Activated naive CD8-positive, alpha-beta T cell treated with anti-CD3 and anti-CD28 coated beads, Interleukin-2, amount 50 U/mL, for 24 hours (primary cell): ENCODE results near the gene GRM2.
"Not testable (repeated sequence)": the region's sequence is repeated elsewhere in the genome, so short reads cannot be mapped to it uniquely, and the experiment has no call there.

ENCODE experiments used
- ATAC-seq: fragments of 150-1000 bp; cut with Tn5 transposase; one replicate; pipeline ENCODE4 v1.10.0; 2021
- DNase-seq: peaks from one replicate; pipeline ENCODE4 v3.0.0; 2021
- H3K27ac Mint-ChIP-seq: one replicate; pipeline ENCODE4 v1.8.0; 2021; ENCODE audit warnings: mild to moderate bottlenecking, mixed read lengths
- H3K27me3 Mint-ChIP-seq: one replicate; pipeline ENCODE4 v1.8.0; 2021; ENCODE audit warnings: mixed read lengths
- H3K36me3 Mint-ChIP-seq: one replicate; pipeline ENCODE4 v1.8.0; 2021; ENCODE audit warnings: low read depth, mixed read lengths
- H3K4me1 Mint-ChIP-seq: one replicate; pipeline ENCODE4 v1.8.0; 2021; ENCODE audit warnings: mixed read lengths
- H3K4me3 Mint-ChIP-seq: one replicate; pipeline ENCODE4 v1.8.0; 2021; ENCODE audit warnings: mild to moderate bottlenecking, moderate library complexity, mixed read lengths
- H3K9me3 Mint-ChIP-seq: one replicate; pipeline ENCODE4 v1.8.0; 2021; ENCODE audit warnings: mixed read lengths

The GRM2 gene

DNA sequence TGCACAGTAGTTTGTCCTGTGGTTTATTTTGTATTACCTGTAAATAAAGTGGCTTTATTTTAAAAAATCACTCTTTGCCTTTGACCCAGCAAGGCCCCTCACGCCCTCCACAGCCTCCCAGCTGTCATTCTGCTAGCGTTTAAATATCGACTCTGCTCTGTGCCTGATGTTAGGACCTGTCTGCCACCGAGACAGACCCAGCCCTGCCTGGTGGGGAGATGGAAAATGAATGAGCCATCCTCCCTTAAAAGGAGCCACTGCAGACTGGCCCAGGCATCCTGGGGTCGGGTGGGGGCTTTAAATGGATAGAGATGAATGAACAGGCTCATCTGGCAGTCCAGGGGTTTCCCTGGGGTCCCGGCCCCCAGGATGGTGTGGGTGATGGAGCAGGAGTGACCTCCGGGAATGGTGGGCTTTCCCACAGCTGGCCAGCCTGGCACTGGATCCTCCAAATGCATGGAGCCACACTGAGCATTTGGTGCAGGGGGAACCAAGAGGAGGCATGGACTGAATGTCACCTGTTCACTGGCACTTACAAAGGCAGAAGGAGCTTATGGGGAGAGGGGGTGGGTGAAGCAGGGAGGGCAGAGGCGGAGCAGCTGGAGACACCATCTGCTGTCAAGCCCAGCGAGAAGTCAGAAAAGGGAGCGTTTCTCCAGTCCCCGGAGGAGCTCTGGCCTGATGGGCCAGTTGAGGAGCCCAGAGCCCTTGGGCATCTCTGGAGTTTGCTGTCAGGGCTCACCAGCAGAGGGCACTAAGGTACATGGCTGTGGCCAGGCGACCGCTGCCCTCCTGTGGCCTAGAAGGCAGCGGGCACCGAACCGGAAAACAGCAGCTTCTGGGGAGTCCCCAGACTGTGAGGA lies 11.9 kb downstream of the GRM2 start:
- Mint-ChIP-seq H3K27ac (no peak overlapping the region), H3K36me3 (no peaks in the 10 kb centered on the region), H3K4me3 (no peak overlapping the region), H3K9me3 (no peaks in the 10 kb centered on the region), H3K4me1 (peaks cover 31% of the 10 kb centered on the region), H3K27me3 (no peaks in the 10 kb centered on the region)
- peak; percentile 83 for DNase-seq
- ATAC-seq = peak; percentile 86

- Mint-ChIP-seq H3K4me3 (no peak overlapping the region), H3K27ac (no peak overlapping the region), H3K27me3 (no peaks in the 10 kb centered on the region)
Measured at GRCh38 chr3:51719410-51720025, 12.7 kb downstream of the GRM2 start.

GRCh38 chr3:51720292-51721061 lies 13.6 kb downstream of the GRM2 start:
- Mint-ChIP-seq H3K27me3 (no peaks in the 10 kb centered on the region), H3K27ac (peak overlapping the region; percentile 26), H3K36me3 (no peaks in the 10 kb centered on the region), H3K4me3 (no peak overlapping the region), H3K9me3 (no peaks in the 10 kb centered on the region), H3K4me1 (peaks cover 37% of the 10 kb centered on the region)
- no peak for DNase-seq
- no peak for ATAC-seq

More at GRCh38 chr3:51719410-51720025, 12.7 kb downstream of the GRM2 start:
- no peaks in the 10 kb centered on the region for H3K9me3 Mint-ChIP-seq
- H3K4me1 Mint-ChIP-seq = peaks cover 33% of the 10 kb centered on the region
- H3K36me3 Mint-ChIP-seq = no peaks in the 10 kb centered on the region
- ATAC-seq (no peak), DNase-seq (no peak)

GRCh38 chr3:51721062-51721745 lies 14.3 kb downstream of the GRM2 start:
- H3K36me3 Mint-ChIP-seq = no peaks in the 10 kb centered on the region

GRCh38 chr3:51722362-51722761 lies 15.5 kb downstream of the GRM2 start:
- Mint-ChIP-seq H3K4me3 (no peak overlapping the region), H3K27ac (no peak overlapping the region), H3K36me3 (no peaks in the 10 kb centered on the region), H3K9me3 (no peaks in the 10 kb centered on the region), H3K27me3 (no peaks in the 10 kb centered on the region), H3K4me1 (peaks cover 50% of the 10 kb centered on the region)
- ATAC-seq (no peak), DNase-seq (peak; percentile 53)

More at GRCh38 chr3:51721062-51721745, 14.3 kb downstream of the GRM2 start:
- ATAC-seq (no peak), DNase-seq (no peak)
- H3K4me3 Mint-ChIP-seq = no peak overlapping the region
- H3K9me3 Mint-ChIP-seq = no peaks in the 10 kb centered on the region
- H3K4me1 Mint-ChIP-seq = peaks cover 41% of the 10 kb centered on the region
- no peaks in the 10 kb centered on the region for H3K27me3 Mint-ChIP-seq
- peak overlapping the region; percentile 47 for H3K27ac Mint-ChIP-seq

GRCh38 chr3:51727500-51727899 lies 20.6 kb downstream of the GRM2 start:
- no peak for DNase-seq
- Mint-ChIP-seq H3K9me3 (no peaks in the 10 kb centered on the region), H3K36me3 (peaks cover 4% of the 10 kb centered on the region), H3K4me3 (peak overlapping the region; percentile 46), H3K27me3 (no peaks in the 10 kb centered on the region), H3K4me1 (peaks cover 61% of the 10 kb centered on the region), H3K27ac (peak overlapping the region; percentile 90)
- peak; percentile 83 for ATAC-seq

DNA sequence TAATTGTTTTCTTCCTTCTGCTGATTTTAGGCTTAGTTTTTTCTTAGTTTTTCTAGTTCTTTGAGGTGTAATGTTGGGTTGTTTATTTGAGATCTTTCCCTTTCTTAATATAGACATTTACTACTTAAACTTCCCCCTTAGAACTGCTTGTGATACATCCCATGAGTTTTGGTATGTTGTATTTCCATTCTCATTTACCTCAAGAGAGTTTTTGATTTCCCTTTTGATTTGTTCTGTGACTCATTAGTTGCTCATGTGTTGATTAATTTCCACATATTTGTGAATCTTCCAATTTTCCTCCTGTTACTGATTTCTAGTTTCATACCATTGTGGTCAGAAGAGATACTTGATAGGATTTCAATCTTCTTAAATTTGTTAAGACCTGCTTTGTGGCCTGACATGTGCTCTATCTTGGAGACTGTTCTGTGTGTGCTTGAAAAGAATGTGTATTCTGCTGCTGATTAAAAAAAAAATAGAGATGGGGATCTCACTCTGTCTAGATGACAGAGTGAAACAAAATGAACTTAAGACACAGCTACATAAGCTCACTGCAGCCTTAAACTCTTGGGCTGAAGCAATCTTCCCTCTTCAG lies 22.3 kb downstream of the GRM2 start:
- Mint-ChIP-seq H3K36me3 (peaks cover 8% of the 10 kb centered on the region), H3K4me1 (peaks cover 70% of the 10 kb centered on the region), H3K9me3 (no peaks in the 10 kb centered on the region), H3K27me3 (no peaks in the 10 kb centered on the region), H3K27ac (peak overlapping the region; percentile 90), H3K4me3 (peak overlapping the region; percentile 67)
- DNase-seq (no peak), ATAC-seq (peak; percentile 67)

- H3K4me3 Mint-ChIP-seq = peak overlapping the region; percentile 66
Measured at GRCh38 chr3:51733859-51734571, 27.1 kb downstream of the GRM2 start.

DNA sequence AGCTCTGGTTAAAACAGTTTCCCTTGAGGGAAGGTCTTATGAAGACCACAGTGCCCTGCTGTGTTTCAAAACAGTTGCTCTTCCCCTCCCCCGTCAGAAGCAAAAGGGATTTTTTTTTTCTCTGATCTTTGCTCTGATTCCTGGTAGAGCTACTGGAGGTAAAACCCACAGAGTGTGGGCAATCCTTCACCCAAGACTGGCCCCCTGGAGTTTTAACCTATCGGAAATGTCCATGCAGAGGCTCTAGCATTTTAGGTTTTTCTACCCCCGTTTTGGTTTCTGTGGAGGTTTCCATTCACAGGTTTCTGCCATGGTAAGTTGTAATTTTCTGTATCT lies 27.7 kb downstream of the GRM2 start:
- no peaks in the 10 kb centered on the region for H3K9me3 Mint-ChIP-seq
- DNase-seq (peak; percentile 53), ATAC-seq (peak; percentile 87)
- peak overlapping the region; percentile 66 for H3K4me3 Mint-ChIP-seq
- H3K27ac Mint-ChIP-seq = peak overlapping the region; percentile 91
- peaks cover 75% of the 10 kb centered on the region for H3K4me1 Mint-ChIP-seq
- peaks cover 7% of the 10 kb centered on the region for H3K36me3 Mint-ChIP-seq
- peaks cover 13% of the 10 kb centered on the region for H3K27me3 Mint-ChIP-seq

More at GRCh38 chr3:51733859-51734571, 27.1 kb downstream of the GRM2 start:
- peaks cover 7% of the 10 kb centered on the region for H3K36me3 Mint-ChIP-seq
- H3K9me3 Mint-ChIP-seq = no peaks in the 10 kb centered on the region
- peak overlapping the region; percentile 91 for H3K27ac Mint-ChIP-seq
- H3K4me1 Mint-ChIP-seq = peaks cover 76% of the 10 kb centered on the region
- no peak for ATAC-seq
- no peak for DNase-seq
- peaks cover 13% of the 10 kb centered on the region for H3K27me3 Mint-ChIP-seq

DNA sequence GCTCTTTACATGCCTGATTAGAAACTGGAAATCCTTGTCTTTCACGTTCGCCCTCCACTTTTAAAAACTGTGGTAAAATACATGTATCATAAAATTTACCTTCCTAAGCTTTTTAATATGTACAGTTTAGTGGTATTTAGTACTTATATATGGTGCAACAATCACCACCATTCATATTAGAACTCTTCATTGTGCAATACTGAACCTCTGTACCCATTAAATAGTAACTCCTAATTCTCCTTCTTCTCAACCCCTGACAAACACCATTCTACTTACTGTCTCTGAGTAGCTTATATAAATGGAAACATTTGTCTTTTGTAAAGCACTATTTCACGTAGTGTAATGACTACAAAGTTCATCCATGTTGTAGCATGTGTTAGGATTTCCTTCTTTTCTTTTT lies 28.2 kb downstream of the GRM2 start:
- DNase-seq (no peak), ATAC-seq (no peak)
- H3K4me1 Mint-ChIP-seq = peaks cover 71% of the 10 kb centered on the region
- peaks cover 7% of the 10 kb centered on the region for H3K36me3 Mint-ChIP-seq
- peak overlapping the region; percentile 91 for H3K27ac Mint-ChIP-seq
- H3K4me3 Mint-ChIP-seq = peak overlapping the region; percentile 66
- H3K27me3 Mint-ChIP-seq = peaks cover 13% of the 10 kb centered on the region
- no peaks in the 10 kb centered on the region for H3K9me3 Mint-ChIP-seq

DNA sequence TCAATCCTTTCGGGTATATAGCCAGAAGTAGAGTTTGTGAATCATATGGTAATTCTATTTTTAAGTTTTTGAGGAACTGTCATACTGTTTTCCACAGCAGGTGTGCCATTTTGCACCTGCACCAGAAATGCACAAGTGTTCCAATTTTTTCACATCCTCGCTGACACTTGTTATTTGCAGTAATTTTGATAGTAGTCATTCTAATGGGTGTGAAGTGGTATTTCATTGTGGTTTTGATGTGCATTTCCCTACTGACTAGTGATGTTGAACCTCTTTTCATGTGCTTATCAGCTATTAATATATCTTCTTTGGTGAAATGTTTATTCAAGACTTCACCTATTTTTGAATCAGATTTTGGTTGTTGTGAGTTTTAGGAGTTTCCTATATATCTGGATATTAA lies 29.1 kb downstream of the GRM2 start:
- Mint-ChIP-seq H3K27me3 (peaks cover 13% of the 10 kb centered on the region), H3K4me3 (peak overlapping the region; percentile 43), H3K4me1 (peaks cover 63% of the 10 kb centered on the region), H3K27ac (peak overlapping the region; percentile 80), H3K9me3 (no peaks in the 10 kb centered on the region), H3K36me3 (peaks cover 7% of the 10 kb centered on the region)
- ATAC-seq (no peak), DNase-seq (no peak)

DNA sequence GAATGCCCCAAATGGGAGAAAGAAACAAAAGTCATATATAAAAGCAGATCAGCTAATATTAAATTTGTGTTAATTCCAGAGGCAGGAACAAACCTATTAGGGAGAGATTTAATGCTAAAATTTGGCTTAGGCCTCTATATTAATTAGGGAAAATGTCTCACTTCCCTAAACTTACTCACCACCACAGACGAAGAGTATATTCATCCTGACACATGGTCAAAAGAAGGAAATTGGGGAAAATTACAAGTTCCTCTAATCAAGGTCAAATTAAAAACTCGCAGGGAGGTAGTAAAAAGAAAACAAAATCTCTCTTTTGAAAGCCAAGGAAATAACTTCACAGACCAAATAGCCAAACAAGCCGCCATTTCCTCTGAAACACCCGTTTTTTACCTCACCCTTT lies 32.2 kb downstream of the GRM2 start:
- DNase-seq = no peak
- H3K9me3 Mint-ChIP-seq = no peaks in the 10 kb centered on the region
- ATAC-seq = no peak
- H3K27ac Mint-ChIP-seq = no peak overlapping the region
- H3K36me3 Mint-ChIP-seq = peaks cover 4% of the 10 kb centered on the region
- no peak overlapping the region for H3K4me3 Mint-ChIP-seq
- peaks cover 52% of the 10 kb centered on the region for H3K4me1 Mint-ChIP-seq
- H3K27me3 Mint-ChIP-seq = peaks cover 13% of the 10 kb centered on the region

DNA sequence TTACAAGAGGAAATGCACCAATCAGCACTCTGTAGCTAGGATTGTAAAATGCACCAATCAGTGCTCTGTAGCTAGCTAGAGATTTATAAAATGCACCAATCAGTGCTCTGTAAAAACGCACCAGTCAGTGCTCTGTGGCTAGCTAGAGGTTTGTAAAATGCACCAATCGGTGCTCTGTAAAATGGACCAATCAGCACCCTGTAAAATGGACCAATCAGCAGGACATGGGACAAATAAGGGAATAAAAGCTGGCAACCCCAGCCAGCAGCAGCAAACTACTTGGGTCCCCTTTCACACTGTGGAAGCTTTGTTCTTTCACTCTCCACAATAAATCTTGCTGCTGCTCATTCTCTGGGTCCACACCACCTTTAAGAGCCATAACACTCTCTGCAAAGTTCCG lies 35.5 kb downstream of the GRM2 start:
- H3K27me3 Mint-ChIP-seq = peaks cover 12% of the 10 kb centered on the region
- not testable (repeated sequence) for H3K9me3 Mint-ChIP-seq, ATAC-seq, H3K27ac Mint-ChIP-seq, H3K36me3 Mint-ChIP-seq, DNase-seq
- peaks cover 52% of the 10 kb centered on the region for H3K4me1 Mint-ChIP-seq
- H3K4me3 Mint-ChIP-seq = peak overlapping the region; percentile 51
